ENCODE results near the gene POLR3F.
"Not testable (repeated sequence)": the region's sequence is repeated elsewhere in the genome, so short reads cannot be mapped to it uniquely, and the experiment has no call there.

Gene POLR3F

DNA sequence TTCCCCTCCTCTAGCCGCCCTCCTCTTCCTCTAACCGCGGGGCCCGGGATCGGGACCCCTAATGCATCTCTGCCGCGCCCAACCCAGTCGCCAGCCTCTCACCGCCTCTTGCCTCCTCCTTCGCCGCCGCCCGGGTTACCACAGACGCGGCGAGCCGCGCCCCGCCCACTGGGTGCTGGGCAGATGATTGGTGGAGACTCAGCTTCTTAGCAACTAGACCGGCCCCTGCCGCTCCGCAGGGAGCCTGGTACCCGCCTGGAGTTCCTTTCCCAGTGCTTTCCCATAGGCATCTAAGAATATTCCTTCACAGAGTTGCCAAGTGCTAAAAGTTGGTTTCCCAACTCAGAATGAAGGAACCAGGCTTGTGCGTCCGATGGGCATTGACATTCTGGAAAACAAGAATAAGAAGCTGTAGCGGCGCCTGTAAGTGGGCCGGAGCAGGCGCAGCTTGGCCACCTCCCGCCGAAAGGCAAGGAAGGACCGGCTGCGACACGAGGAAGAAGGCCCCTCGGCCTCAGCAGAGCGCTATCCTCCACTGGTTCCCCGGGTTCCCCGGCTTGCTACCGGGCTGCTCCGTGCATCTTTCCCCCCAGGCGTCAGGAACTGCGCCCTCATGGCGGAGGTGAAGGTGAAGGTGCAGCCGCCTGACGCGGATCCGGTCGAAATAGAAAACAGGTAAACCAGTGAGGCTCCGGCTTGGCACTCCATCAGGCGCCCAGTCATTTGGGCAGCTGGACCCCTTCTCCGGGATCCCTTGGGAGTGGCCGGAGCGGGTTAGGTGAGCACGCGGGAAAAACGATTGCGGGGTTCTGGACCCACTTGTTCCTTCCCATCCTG lies at the start of gene POLR3F, which contains the start of gene DZANK1:
Gene POLR3F, plus strand, starts transcription at position 497 of the 837 bp plus-strand sequence. Its CDS starts 117 bp downstream, at position 614.
Gene DZANK1, minus strand, starts transcription at position 137 of the 837 bp plus-strand sequence. CDS start 1,672 bp downstream, outside the sequence.
- DNase-seq: peak; percentile 97 to 98 (median 97)

- no peak for DNase-seq
Measured at GRCh38 chr20:18421608-18422007, 45.6 kb upstream of the POLR3F start.

GRCh38 chr20:18427214-18427613 lies 40.0 kb upstream of the POLR3F start:
- DNase-seq: no peak

- no peak for DNase-seq
Measured at GRCh38 chr20:18428490-18429173, 38.6 kb upstream of the POLR3F start.

GRCh38 chr20:18430172-18430826 lies 36.9 kb upstream of the POLR3F start:
- no peak for DNase-seq

DNA sequence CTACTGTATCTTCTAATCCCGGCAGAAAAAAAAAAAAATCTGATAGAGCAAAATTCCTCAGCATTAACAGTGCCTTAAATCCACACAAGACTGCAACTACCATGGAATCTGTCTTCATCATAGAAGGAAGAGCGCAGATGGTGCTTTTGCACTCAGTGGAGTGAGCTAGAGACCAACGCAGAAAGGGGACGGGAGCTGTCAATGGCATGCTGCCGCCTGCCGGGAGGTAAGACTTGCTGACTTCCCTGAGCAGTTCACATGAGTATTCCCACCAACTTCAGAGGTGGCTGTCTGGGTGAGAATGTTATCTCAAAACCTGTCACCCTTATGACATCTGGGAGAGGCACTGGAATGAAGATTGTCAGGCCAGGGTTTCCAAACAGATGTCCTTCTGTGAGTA lies 36.0 kb upstream of the POLR3F start:
- DNase-seq: no peak

GRCh38 chr20:18436847-18437246 lies 30.3 kb upstream of the POLR3F start:
- DNase-seq: peak in 2 of 3 donors; percentile 30 to 32

DNA sequence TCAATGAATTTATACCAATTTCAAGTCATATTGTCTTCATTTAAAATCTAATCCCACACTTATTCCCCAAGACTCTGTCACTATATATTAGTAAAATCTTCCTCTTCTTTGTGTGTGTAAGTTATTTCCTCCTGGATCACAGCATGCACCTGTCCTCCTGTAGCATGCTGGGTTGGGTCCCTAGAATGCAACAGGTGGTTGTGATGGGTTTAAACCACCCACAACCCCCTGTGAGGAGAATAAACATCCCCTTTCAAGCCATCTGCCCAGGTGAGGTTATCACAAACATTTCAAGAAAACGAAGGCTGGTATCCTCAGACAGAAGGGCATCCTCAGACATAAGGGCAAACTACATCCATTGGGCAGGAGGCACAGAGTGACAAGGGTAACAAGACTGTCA lies 26.8 kb upstream of the POLR3F start:
- no peak for DNase-seq

GRCh38 chr20:18443886-18444285 lies 23.3 kb upstream of the POLR3F start:
- no peak for DNase-seq

DNA sequence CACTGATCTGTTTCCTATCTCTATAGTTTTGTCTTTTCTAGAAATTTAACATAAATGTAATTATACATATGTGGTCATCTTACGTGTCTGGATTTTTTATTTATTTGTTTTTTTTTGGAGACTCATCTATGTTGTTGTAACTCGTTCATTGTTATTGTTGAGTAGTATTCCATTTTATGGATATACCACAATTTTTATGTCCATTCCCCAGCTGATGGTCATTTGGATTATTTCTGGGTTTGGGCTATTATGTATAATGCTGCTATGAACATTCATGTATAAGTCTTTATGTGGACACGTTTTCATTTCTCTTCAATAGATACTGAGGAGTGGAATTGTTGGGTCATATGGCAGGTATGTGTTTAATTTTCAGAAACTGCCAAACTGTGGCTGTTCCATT lies 10.6 kb upstream of the POLR3F start:
- no peak for DNase-seq

GRCh38 chr20:18465536-18466200 lies 1.5 kb upstream of the POLR3F start:
- no peak for DNase-seq

- DNase-seq: no peak
Measured at GRCh38 chr20:18466574-18466893, 656 bp upstream of the POLR3F start.

DNA sequence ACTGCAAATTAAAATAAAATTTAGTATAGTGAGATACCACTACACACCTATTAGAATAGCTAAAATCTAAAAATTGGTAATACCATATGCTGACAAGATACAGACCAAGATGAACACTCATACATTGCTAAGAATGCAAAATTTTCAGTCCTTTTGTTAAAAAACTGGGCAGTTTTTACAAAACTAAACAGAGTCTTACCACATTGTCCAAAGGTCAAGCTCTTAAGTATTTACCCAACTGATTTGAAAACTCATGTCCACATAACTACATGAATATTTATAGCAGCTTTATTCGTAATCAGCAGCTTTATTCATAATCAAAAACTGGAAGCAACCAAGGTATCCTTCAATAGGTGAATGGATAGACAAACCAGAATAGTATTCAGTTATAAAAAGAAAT lies 10.0 kb downstream of the POLR3F start:
- no peak for DNase-seq

GRCh38 chr20:18477821-18478220 lies 10.6 kb downstream of the POLR3F start:
- no peak for DNase-seq

DNA sequence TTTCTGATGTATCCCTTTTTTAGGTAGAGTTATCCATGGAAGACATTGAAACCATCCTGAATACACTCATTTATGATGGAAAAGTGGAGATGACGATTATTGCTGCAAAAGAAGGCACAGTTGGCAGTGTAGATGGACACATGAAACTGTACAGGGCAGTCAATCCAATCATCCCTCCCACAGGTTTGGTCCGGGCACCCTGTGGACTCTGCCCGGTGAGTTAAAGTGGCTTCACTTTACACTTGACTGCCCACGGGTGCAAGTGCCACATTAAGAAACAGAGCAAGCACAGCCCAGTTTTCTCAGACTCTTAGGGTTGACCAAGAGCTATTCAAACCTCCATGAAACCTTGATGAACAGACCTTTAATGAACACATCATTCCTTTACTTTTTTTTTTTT lies 14.4 kb downstream of the POLR3F start:
- no peak for DNase-seq

DNA sequence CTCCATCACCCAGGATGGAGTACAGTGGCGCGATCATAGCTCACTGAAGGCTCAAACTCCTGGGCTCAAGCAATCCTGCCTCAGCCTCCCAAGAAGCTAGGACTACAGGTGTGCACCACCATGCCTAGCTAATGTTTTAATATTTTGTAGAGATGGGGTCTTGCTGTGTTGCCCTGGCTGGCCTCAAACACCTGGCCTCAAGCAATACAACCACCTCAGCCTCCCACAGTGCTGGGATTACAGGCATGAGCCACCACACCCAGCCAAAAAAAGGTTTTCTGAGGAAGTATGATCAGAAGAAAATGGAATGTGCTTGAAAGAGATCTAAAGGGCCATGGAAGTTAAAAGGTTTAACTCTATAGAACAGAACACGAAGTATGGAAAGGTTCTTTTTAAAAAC lies 21.1 kb downstream of the POLR3F start:
- DNase-seq: no peak

DNA sequence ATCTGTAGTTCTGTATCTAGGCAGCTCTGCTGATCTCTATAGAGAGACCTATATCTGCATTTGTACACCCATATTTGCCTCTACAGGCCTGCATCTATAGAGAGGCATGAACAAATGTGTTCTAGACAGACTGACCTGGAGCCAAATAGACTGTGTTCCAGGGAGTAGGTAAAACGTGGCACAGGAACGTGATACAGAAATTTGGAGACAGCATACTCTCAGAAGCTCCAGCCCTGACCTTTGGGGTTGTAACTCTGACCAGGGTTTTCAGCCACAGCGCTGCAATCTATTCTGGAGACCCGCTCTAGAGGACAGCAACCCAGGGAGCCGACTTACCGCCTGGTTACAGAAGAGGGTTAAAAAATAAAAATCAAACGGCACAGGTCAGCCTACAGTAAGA lies 28.9 kb downstream of the POLR3F start:
- DNase-seq: no peak

DNA sequence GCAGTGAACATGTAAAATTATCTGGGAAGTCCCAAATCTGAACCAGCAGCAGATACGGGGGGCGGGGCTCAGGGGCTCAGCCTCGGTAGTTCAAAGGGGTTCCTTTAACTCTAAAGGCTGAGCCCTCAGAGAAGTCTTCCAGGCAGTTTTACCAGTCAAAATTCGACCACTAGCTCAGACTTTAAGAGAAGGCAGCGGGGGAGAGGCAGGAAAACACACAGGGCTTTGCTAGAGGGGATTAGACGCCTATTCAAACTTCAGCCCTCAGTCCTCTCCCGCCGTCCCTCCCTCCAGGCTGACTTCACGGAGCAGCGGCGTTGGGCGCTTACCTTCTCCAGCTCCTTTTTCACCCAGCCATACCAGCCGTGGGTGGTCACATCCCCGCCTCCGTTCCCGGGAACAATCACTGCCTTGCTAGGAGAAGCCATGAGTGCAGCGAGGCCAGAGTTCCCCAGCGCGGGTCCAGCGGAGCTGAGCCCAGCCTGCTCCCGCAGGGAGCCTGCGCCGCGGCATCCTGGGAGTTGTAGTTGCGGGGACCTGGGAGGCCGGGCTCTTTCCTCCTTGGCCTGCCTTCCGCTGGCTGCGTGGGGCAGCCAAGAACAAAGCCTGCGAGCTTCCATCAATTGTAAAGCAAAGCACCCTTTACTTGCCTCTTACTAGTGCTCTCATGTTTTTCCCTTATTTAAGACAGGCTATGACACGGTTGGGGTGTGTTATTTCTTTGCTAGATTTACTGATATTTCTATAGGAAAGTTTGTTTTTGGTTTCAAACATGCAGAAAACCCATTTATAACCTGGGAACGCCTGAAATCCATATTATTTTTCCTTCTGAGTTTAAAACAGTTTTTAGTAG lies 29.8 kb downstream of the POLR3F start, which contains the start of gene RBBP9:
Gene RBBP9, minus strand, starts transcription at position 486 of the 853 bp plus-strand sequence. Its CDS starts 58 bp downstream, at position 428.
- peak; percentile 84 to 93 (median 90) for DNase-seq

DNA sequence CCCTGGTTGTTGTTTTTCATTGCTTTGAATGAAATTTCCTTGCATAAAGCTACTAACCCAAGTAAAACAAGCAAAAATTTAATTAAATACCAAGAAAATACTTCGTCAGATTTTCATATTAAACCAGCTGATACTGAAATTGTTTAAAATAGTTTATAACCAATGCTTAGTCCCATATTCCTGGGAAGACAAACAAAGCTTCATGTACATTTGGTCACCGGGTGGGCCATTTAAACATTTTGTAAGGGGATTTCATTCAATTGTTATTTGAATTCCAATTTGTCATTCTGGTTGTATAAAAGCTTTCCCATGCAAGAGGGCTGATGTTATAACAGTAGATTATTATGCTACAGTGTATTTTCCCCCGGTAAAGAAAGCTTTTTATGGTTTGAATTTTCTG lies 30.4 kb downstream of the POLR3F start:
- DNase-seq: no peak

GRCh38 chr20:18501672-18502071 lies 34.5 kb downstream of the POLR3F start:
- DNase-seq: not testable (repeated sequence)

- DNase-seq: peak; percentile 63 to 85 (median 82)
Measured at GRCh38 chr20:18504479-18505060, 37.4 kb downstream of the POLR3F start.

GRCh38 chr20:18506744-18507143 lies 39.6 kb downstream of the POLR3F start:
- no peak for DNase-seq

Data from suppressor macrophage treated with lipopolysaccharide for 1 hour (primary cell).